Measurements from ENCODE around the gene ATXN7L2. TPM values are rescaled to one million over a fixed set of nuclear protein-coding genes. Genes with fewer than 3 reads are reported as not detected.
A peak's percentile ranks its signal among the peaks of the same experiment; 100 is the strongest.

ATXN7L2 gene
- total RNA-seq, 1 donor from 2014 or later = 5.5 TPM

GRCh38 chr1:109499661-109500536, 16.2 kb downstream of the ATXN7L2 start:
- Histone ChIP-seq H2AFZ (ENCODE audit: low read depth, low read length) (no peak overlapping the region), H3K4me3 (ENCODE audit: insufficient read depth, low read depth, low read length) (no peak overlapping the region), H3K4me2 (ENCODE audit: low read length) (peak overlapping the region; percentile 45), H3K9ac (ENCODE audit: low read length) (no peak overlapping the region), H3K4me1 (ENCODE audit: insufficient read depth, low read length) (peaks cover 10% of the 10 kb centered on the region), H3K27ac (ENCODE audit: low read depth, low read length) (peak overlapping the region; percentile 10), H3K79me2 (ENCODE audit: insufficient read depth, low read length) (peaks cover 9% of the 10 kb centered on the region), H3K27me3 (ENCODE audit: insufficient read depth, low read length) (no peaks in the 10 kb centered on the region), H3K9me3 (ENCODE audit: insufficient read depth, low read depth, low read length) (no peaks in the 10 kb centered on the region), H3K36me3 (ENCODE audit: insufficient read depth, low read length) (no peaks in the 10 kb centered on the region), H4K20me1 (ENCODE audit: insufficient read depth, low read length) (peaks cover 35% of the 10 kb centered on the region)
- H3K27me3 Mint-ChIP-seq (ENCODE audit: low read depth, unreplicated experiment) = no peaks in the 10 kb centered on the region
- peak overlapping the region; percentile 80 for H3K27ac Mint-ChIP-seq (ENCODE audit: unreplicated experiment)
- no peaks in the 10 kb centered on the region for H3K9me3 Mint-ChIP-seq (ENCODE audit: unreplicated experiment)
- DNase-seq (ENCODE audit: low read depth) = peak; percentile 64
- peaks cover 54% of the 10 kb centered on the region for H3K4me1 Mint-ChIP-seq (ENCODE audit: low read depth, unreplicated experiment)
- H3K36me3 Mint-ChIP-seq (ENCODE audit: low read depth, unreplicated experiment) = peaks cover 9% of the 10 kb centered on the region
- TF ChIP-seq CTCF (IDR thresholded peaks at IDR 0.05; ENCODE audit: insufficient read depth, low read depth, low read length) = peak; percentile 33
- TF ChIP-seq EZH2 (IDR thresholded peaks at IDR 0.05; ENCODE audit: insufficient read depth, low read length) = no peak
- H3K4me3 Mint-ChIP-seq (ENCODE audit: unreplicated experiment) = peak overlapping the region; percentile 61
- no peak for FAIRE-seq

- Mint-ChIP-seq H3K27me3 (ENCODE audit: low read depth, unreplicated experiment) (no peaks in the 10 kb centered on the region), H3K36me3 (ENCODE audit: low read depth, unreplicated experiment) (peaks cover 6% of the 10 kb centered on the region), H3K4me1 (ENCODE audit: low read depth, unreplicated experiment) (peaks cover 56% of the 10 kb centered on the region), H3K9me3 (ENCODE audit: unreplicated experiment) (no peaks in the 10 kb centered on the region), H3K27ac (ENCODE audit: unreplicated experiment) (peak overlapping the region; percentile 63), H3K4me3 (ENCODE audit: unreplicated experiment) (peak overlapping the region; percentile 61)
- no peaks in the 10 kb centered on the region for H3K9me3 ChIP-seq (ENCODE audit: insufficient read depth, low read depth, low read length)
- TF ChIP-seq EZH2 (IDR thresholded peaks at IDR 0.05; ENCODE audit: insufficient read depth, low read length) (no peak), CTCF (IDR thresholded peaks at IDR 0.05; ENCODE audit: insufficient read depth, low read depth, low read length) (no peak)
- H3K9ac ChIP-seq (ENCODE audit: low read length) = no peak overlapping the region
- H3K4me2 ChIP-seq (ENCODE audit: low read length) = no peak overlapping the region
- no peak overlapping the region for H3K4me3 ChIP-seq (ENCODE audit: insufficient read depth, low read depth, low read length)
- no peaks in the 10 kb centered on the region for H3K27me3 ChIP-seq (ENCODE audit: insufficient read depth, low read length)
- H2AFZ ChIP-seq (ENCODE audit: low read depth, low read length) = no peak overlapping the region
- no peaks in the 10 kb centered on the region for H3K36me3 ChIP-seq (ENCODE audit: insufficient read depth, low read length)
- H4K20me1 ChIP-seq (ENCODE audit: insufficient read depth, low read length) = peaks cover 35% of the 10 kb centered on the region
- H3K27ac ChIP-seq (ENCODE audit: low read depth, low read length) = no peak overlapping the region
- FAIRE-seq (no peak), DNase-seq (ENCODE audit: low read depth) (peak; percentile 87)
- peaks cover 10% of the 10 kb centered on the region for H3K4me1 ChIP-seq (ENCODE audit: insufficient read depth, low read length)
- H3K79me2 ChIP-seq (ENCODE audit: insufficient read depth, low read length) = peaks cover 2% of the 10 kb centered on the region
These were observed 17.3 kb downstream of the ATXN7L2 start for GRCh38 chr1:109500941-109501381.
